HEK293T (cell line): ENCODE measurements around the gene UBC.

ENCODE experiments used
- ARNT ChIP-seq: fragments of 450-650 bp; IDR thresholded peaks from 2 replicates; pipeline ENCODE4 v1.6.1; 2017; ENCODE audit warnings: mild to moderate bottlenecking
- BHLHE40 ChIP-seq: fragments of 450-650 bp; IDR thresholded peaks from 2 replicates; pipeline ENCODE4 v1.6.1; 2016; ENCODE audit warnings: mild to moderate bottlenecking, moderate library complexity, borderline replicate concordance
- ELF4 ChIP-seq: fragments of 450-650 bp; IDR thresholded peaks from 2 replicates; pipeline ENCODE4 v1.6.1; 2017; ENCODE audit warnings: antibody characterized with exemption
- FOXA1 ChIP-seq: fragments of 450-650 bp; IDR thresholded peaks from 2 replicates; pipeline ENCODE4 v1.6.1; 2016; ENCODE audit warnings: mild to moderate bottlenecking
- FOXK2 ChIP-seq: fragments of 450-650 bp; IDR thresholded peaks from 2 replicates; pipeline ENCODE4 v1.6.1; 2016; ENCODE audit warnings: mild to moderate bottlenecking
- FOXM1 ChIP-seq: fragments of 450-650 bp; IDR thresholded peaks from 2 replicates; pipeline ENCODE4 v1.6.1; 2017; ENCODE audit warnings: mild to moderate bottlenecking, borderline replicate concordance
- LEF1 ChIP-seq: fragments of 450-650 bp; IDR thresholded peaks from 2 replicates; pipeline ENCODE4 v1.6.1; 2017; ENCODE audit warnings: mild to moderate bottlenecking, borderline replicate concordance
- NFRKB ChIP-seq: fragments of 450-650 bp; IDR thresholded peaks from 2 replicates; pipeline ENCODE4 v1.6.1; 2016; ENCODE audit warnings: mild to moderate bottlenecking, moderate library complexity
- SP1 ChIP-seq: fragments of 450-650 bp; IDR thresholded peaks from 2 replicates; pipeline ENCODE4 v1.6.1; 2017
- SUZ12 ChIP-seq: fragments of 450-650 bp; IDR thresholded peaks from 2 replicates; pipeline ENCODE4 v1.6.1; 2016; ENCODE audit warnings: mild to moderate bottlenecking
- TARDBP ChIP-seq: fragments of 450-650 bp; IDR thresholded peaks from 2 replicates; pipeline ENCODE4 v1.6.1; 2016
- ZNF384 ChIP-seq: fragments of 450-650 bp; IDR thresholded peaks from 2 replicates; pipeline ENCODE4 v1.6.1; 2016

DNA sequence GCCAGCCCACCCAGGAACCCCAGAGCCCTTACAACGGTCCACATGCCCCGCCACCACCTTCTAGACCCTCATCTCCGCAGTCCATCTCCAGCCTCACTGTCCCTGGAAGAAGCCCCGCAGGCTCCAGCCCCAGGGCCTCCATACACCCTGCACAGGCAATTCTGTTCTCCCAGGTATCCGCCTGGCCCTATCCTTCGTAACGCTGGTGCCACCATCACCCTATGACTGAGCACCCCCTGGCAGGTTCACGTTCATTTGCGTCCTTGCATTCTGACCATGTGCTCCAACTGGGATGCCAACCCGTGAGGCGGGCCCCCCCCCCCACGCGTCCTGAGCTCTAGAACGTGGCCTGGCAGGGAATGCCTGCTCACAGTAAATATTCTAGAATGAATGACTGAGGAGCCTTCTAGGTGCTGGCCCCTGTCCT lies 50.1 kb downstream of the UBC start:
- no peak for TF ChIP-seq FOXM1
- TF ChIP-seq FOXA1, result no peak
- no peak for TF ChIP-seq SP1
- TF ChIP-seq TARDBP, result no peak
- no peak for TF ChIP-seq BHLHE40
- no peak for TF ChIP-seq FOXK2
- no peak for TF ChIP-seq ZNF384
- no peak for TF ChIP-seq LEF1
- no peak for TF ChIP-seq ELF4
- no peak for TF ChIP-seq NFRKB
- TF ChIP-seq SUZ12, result no peak
- no peak for TF ChIP-seq ARNT
